Measurements from ENCODE around the gene SLC14A1. TPM values are rescaled to one million over a fixed set of nuclear protein-coding genes. Genes with fewer than 3 reads are reported as not detected.

Gene SLC14A1
- total and polyA plus RNA-seq, 2 of the 8 experiments (the other 6 are each of a cell fraction or from before 2014, with no cell fraction given) = 0.18 TPM; not detected in 1

- H2AK5ac ChIP-seq (ENCODE audit: low read depth, low read length) = no peak overlapping the region
- 83% methylated on average over 4 of the region's 4 CpGs; no CpG with 5 or more reads in 1 of the 2 experiments for WGBS, 2 experiments (ENCODE audit: extremely low coverage in 1 of 2, insufficient coverage in 1 of 2, insufficient read length in 1 of 2, insufficient replicate concordance in 2 of 2, low coverage in 1 of 2, low lambda C conversion rate in 2 of 2, missing lambda C conversion rate in 1 of 2)
- no peak overlapping the region for H2AFZ ChIP-seq (ENCODE audit: low read length)
- FAIRE-seq (no peak), DNase-seq (ENCODE audit: low read depth in 1 of 2, low spot score in 2 of 2) (peak in 1 of 2 experiments; percentile 13)
- H2BK120ac ChIP-seq (replicated peaks; ENCODE audit: low read depth, low read length) = no peak overlapping the region
- no peaks in the 10 kb centered on the region for H3K23me2 ChIP-seq (ENCODE audit: low read depth, low read length)
- no peak overlapping the region for H3K18ac ChIP-seq (ENCODE audit: extremely low read depth, low read length)
- H4K8ac ChIP-seq (ENCODE audit: extremely low read depth, insufficient read depth, low read length) = no peak overlapping the region
- H3K79me2 ChIP-seq (ENCODE audit: control insufficient read depth in 1 of 2, insufficient read depth in 2 of 2, low read length in 2 of 2) = no peaks in the 10 kb centered on the region
- ChIA-PET CTCF (ENCODE audit: partially characterized antibody) (interaction anchor here (0.8 to 5.9 kb wide), 6 partner anchors 10 to 202 kb away, joined by 3 to 67 read pairs (median 4); no protein-coding TSS in a partner anchor), POLR2A (ENCODE audit: partially characterized antibody) (interaction anchor here (0.6 kb wide), 1 partner anchor 1024 kb away, joined by 3 read pairs; no protein-coding TSS in a partner anchor)
- no peaks in the 10 kb centered on the region for H4K20me1 ChIP-seq (replicated peaks in 1 of 2; ENCODE audit: control insufficient read depth in 1 of 2, insufficient read depth in 2 of 2, low read length in 2 of 2)
- no peak overlapping the region for H3K4me3 ChIP-seq (ENCODE audit: extremely low read depth in 1 of 4, insufficient read depth in 2 of 4, low read depth in 3 of 4, low read length in 4 of 4)
- no peak overlapping the region for H3K23ac ChIP-seq (ENCODE audit: insufficient read length)
- H3K27ac ChIP-seq (ENCODE audit: low read depth, low read length) = no peak overlapping the region
- no peak overlapping the region for H2BK5ac ChIP-seq (ENCODE audit: low read depth, low read length)
- no peaks in the 10 kb centered on the region for H3K27me3 ChIP-seq (replicated peaks in 1 of 4; ENCODE audit: control insufficient read depth in 3 of 4, extremely low read depth in 1 of 4, insufficient read depth in 3 of 4, low read length in 3 of 4)
- no peaks in the 10 kb centered on the region for H3K9me3 ChIP-seq (ENCODE audit: insufficient read depth in 2 of 2, low read depth in 1 of 2, low read length in 1 of 2)
- H3K14ac ChIP-seq (ENCODE audit: insufficient read length) = no peak overlapping the region
- H3K4ac ChIP-seq (replicated peaks; ENCODE audit: insufficient read length, low read depth, low read length) = no peak overlapping the region
- no peak overlapping the region for H3K9ac ChIP-seq (replicated peaks in 1 of 4; ENCODE audit: extremely low read depth in 1 of 4, low read depth in 3 of 4, low read length in 3 of 4)
- H3K4me1 ChIP-seq (replicated peaks in 1 of 4; ENCODE audit: control insufficient read depth in 3 of 4, insufficient read depth in 4 of 4, low read length in 3 of 4) = peaks cover 0 to 2% (median 0%) of the 10 kb centered on the region in 4 experiments; a peak in 1 of 7 replicates
- no peak overlapping the region for H2BK12ac ChIP-seq (ENCODE audit: low read depth, low read length)
- no peak for TF ChIP-seq EP300 (IDR thresholded peaks at IDR 0.05; ENCODE audit: borderline replicate concordance in 1 of 2, low read depth in 2 of 2, low read length in 2 of 2)
- no peak for TF ChIP-seq SUZ12 (IDR thresholded peaks at IDR 0.05; ENCODE audit: low read length)
- TF ChIP-seq HDAC2 (IDR thresholded peaks at IDR 0.05; ENCODE audit: borderline replicate concordance in 1 of 2, low read depth in 2 of 2, low read length in 2 of 2) = no peak
- TF ChIP-seq YY1 (IDR thresholded peaks at IDR 0.05; ENCODE audit: low read depth, low read length) = no peak
- TF ChIP-seq CBX5 (IDR thresholded peaks at IDR 0.05; ENCODE audit: low read depth, low read length) = no peak
- TF ChIP-seq SP1 (IDR thresholded peaks at IDR 0.05; ENCODE audit: low read depth, low read length) = no peak
- no peak for TF ChIP-seq HDAC6 (IDR thresholded peaks at IDR 0.05; ENCODE audit: low read depth, low read length)
- TF ChIP-seq GABPA (IDR thresholded peaks at IDR 0.05; ENCODE audit: borderline replicate concordance, insufficient read depth, low read length) = no peak
- no peak for TF ChIP-seq GTF2F1 (IDR thresholded peaks at IDR 0.05; ENCODE audit: borderline replicate concordance, low read depth, low read length)
- no peak for TF ChIP-seq RBBP5 (IDR thresholded peaks at IDR 0.05; ENCODE audit: borderline replicate concordance, low read depth, low read length)
- no peak for TF ChIP-seq TAF1 (IDR thresholded peaks at IDR 0.05; ENCODE audit: low read depth, low read length)
- TF ChIP-seq NANOG (IDR thresholded peaks at IDR 0.05; ENCODE audit: insufficient read depth, low read depth, low read length, poor library complexity, severe bottlenecking) = no peak
- no peak for TF ChIP-seq POLR2A (IDR thresholded peaks at IDR 0.05; ENCODE audit: control extremely low read depth in 1 of 2, low read depth in 2 of 2, low read length in 2 of 2)
- H3K79me1 ChIP-seq (ENCODE audit: low read depth, low read length) = no peaks in the 10 kb centered on the region
- H4K5ac ChIP-seq (ENCODE audit: insufficient read length, low read depth, low read length) = no peak overlapping the region
- H3K36me3 ChIP-seq (ENCODE audit: control insufficient read depth in 2 of 4, insufficient read depth in 4 of 4, low read length in 3 of 4) = no peaks in the 10 kb centered on the region
- H2BK20ac ChIP-seq (ENCODE audit: low read length) = no peak overlapping the region
- H3K4me2 ChIP-seq (ENCODE audit: insufficient read depth in 1 of 2, low read depth in 2 of 2, low read length in 2 of 2) = no peak overlapping the region
- H2BK15ac ChIP-seq (ENCODE audit: low read length) = no peak overlapping the region
- no peak overlapping the region for H4K91ac ChIP-seq (replicated peaks; ENCODE audit: insufficient read length, low read length)
- H3K56ac ChIP-seq (replicated peaks; ENCODE audit: insufficient read length, low read depth, low read length) = no peak overlapping the region
Observed at GRCh38 chr18:45678441-45678840, 45.5 kb upstream of the SLC14A1 start.
